HepG2 (cell line): ENCODE results near the gene CCDC154. TPM values are rescaled to one million over a fixed set of nuclear protein-coding genes. Genes with fewer than 3 reads are reported as not detected.

Experiments used
- AHDC1 ChIP-seq: sonication (generic); formaldehyde crosslinking; IDR thresholded peaks from 2 replicates; pipeline ENCODE4 v1.5.1; 2020; ENCODE audit warnings: mild to moderate bottlenecking, missing genetic modification reagents, borderline replicate concordance
- NFAT5 ChIP-seq: sonication (generic); formaldehyde crosslinking; IDR thresholded peaks from 2 replicates; pipeline ENCODE4 v1.4.0; 2020; ENCODE audit warnings: missing genetic modification reagents
- POLR2AphosphoS2 ChIP-seq: IDR thresholded peaks from 2 replicates; pipeline ENCODE4 v1.6.1; 2011; ENCODE audit warnings: low read depth, low read length, improper control_type of control experiment
- ZNF564 ChIP-seq: sonication (generic); formaldehyde crosslinking; IDR thresholded peaks from 2 replicates; pipeline ENCODE4 v1.8.1; 2023; ENCODE audit warnings: mild to moderate bottlenecking, missing genetic modification reagents
- ZNF574 ChIP-seq: sonication (generic); formaldehyde crosslinking; IDR thresholded peaks from 2 replicates; pipeline ENCODE4 v1.4.0; 2020; ENCODE audit warnings: missing genetic modification reagents
- polyA plus RNA-seq, 8 experiments: library from polyadenylated mRNA; depleted of rRNA in 3 of 8; stranded (reverse) in 7 of 8; unstranded in 1 of 8; fragments of >200 nt; fragmentation: Illumina TruSeq in 4 of 8; extraction: Trizol in 4 of 8; gene quantifications; 2 replicates each; pipeline versions ENCODE4 v1.2.1 to v1.2.3, GENCODE V29; 2011 to 2016; ENCODE audit warnings: low read depth in 4 of 8, missing spikeins in 1 of 8, mixed read lengths in 1 of 8; ENCODE audit not compliant: insufficient read depth in 1 of 8
- total RNA-seq, 5 experiments: library from RNA; depleted of rRNA; stranded (reverse); fragments of >200 nt; fragmentation: Illumina TruSeq; extraction: Trizol; gene quantifications; 2 replicates each; pipeline ENCODE4 v1.2.3, GENCODE V29; 2016; ENCODE audit warnings: low read depth in 1 of 5

The CCDC154 gene
- total and polyA plus RNA-seq, 2 of the 13 experiments (the other 11 are each of a cell fraction or from before 2014, with no cell fraction given), result 0.92 to 1.5 TPM

- TF ChIP-seq NFAT5 (CRISPR knock-in tag), result no peak
- no peak for TF ChIP-seq AHDC1 (CRISPR knock-in tag)
- TF ChIP-seq ZNF574 (CRISPR knock-in tag), result no peak
- TF ChIP-seq POLR2AphosphoS2, result no peak
- no peak for TF ChIP-seq ZNF564
- TF ChIP-seq, all 625 proteins: peak for 8
Measured at GRCh38 chr16:1420111-1420539, 24.2 kb downstream of the CCDC154 start (continued).
